Peyer's patch (tissue), 4 donors: ENCODE measurements around the gene PFKL. TPM values are rescaled to one million over a fixed set of nuclear protein-coding genes. Genes with fewer than 3 reads are reported as not detected.
A peak's percentile ranks its signal among the peaks of the same experiment; 100 is the strongest.
"Not testable (repeated sequence)": the region's sequence is repeated elsewhere in the genome, so short reads cannot be mapped to it uniquely, and the experiment has no call there.

Source experiments
- DNase-seq, 3 donors: peaks; one replicate each; pipeline ENCODE4 v3.0.0-alpha.2; 2017 to 2019
- H3K27ac ChIP-seq, 4 donors: fragments of 200-600 bp; sonication (generic); one replicate each; pipeline ENCODE4 v1.5.1; 2016 to 2019
- H3K27me3 ChIP-seq, 2 donors: fragments of 200-600 bp; sonication (generic); one replicate each; pipeline ENCODE4 v1.5.1; 2019
- H3K36me3 ChIP-seq, 3 donors: fragments of 200-600 bp; sonication (generic); one replicate each; pipeline ENCODE4 v1.5.1; 2016 to 2019
- H3K4me1 ChIP-seq, 4 donors: fragments of 200-600 bp; sonication (generic); one replicate each; pipeline ENCODE4 v1.5.1; 2016 to 2019
- H3K4me3 ChIP-seq, 4 donors: fragments of 200-600 bp; sonication (generic); 1 replicate in 3 of 4; 2 replicates in 1 of 4; pipeline ENCODE4 v1.5.1; 2016 to 2019; ENCODE audit warnings: mild to moderate bottlenecking in 1 of 4
- H3K9me3 ChIP-seq, 4 donors: fragments of 200-600 bp; sonication (generic); one replicate each; pipeline ENCODE4 v1.5.1; 2016 to 2019; ENCODE audit warnings: mild to moderate bottlenecking in 1 of 4
- CTCF ChIP-seq, 6 experiments: fragments of 450-650 bp in 4 of 6; fragments of 200-600 bp in 2 of 6; sonication (generic) in 1 of 6; IDR thresholded peaks; one replicate each; pipeline ENCODE4 v1.5.1; 2017 to 2019; ENCODE audit warnings: antibody characterized with exemption in 6 of 6, mild to moderate bottlenecking in 3 of 6, moderate library complexity in 1 of 6
- POLR2A ChIP-seq, 2 donors: fragments of 450-650 bp; IDR thresholded peaks; one replicate each; pipeline ENCODE4 v1.5.1; 2017; ENCODE audit warnings: antibody characterized with exemption in 2 of 2, mild to moderate bottlenecking in 2 of 2, moderate library complexity in 2 of 2
- total RNA-seq, 4 donors: library from RNA; depleted of rRNA; stranded (reverse); fragments of >200 nt; gene quantifications; one replicate each; pipeline ENCODE4 v1.1.0, GENCODE V29; 2016

PFKL gene
- total RNA-seq, 4 donors from 2014 or later = 192 to 404 (median 274) TPM

DNA sequence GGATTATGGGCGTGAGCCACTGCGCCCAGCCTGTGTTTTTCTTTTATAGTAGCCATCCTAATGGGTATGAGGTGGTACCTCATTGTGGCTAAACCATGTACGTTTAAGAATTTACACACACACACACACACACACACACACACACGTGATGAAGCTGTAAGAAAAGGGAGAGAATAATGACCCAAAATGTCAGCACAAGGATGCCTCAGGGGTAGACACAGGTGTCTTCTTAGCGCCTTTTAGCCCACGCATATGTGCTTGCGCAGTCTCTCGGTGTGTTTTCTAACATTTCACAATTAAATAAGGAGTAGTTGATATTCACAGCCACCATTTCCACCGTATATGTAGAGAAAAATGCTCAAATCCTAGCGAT lies 782 bp upstream of the PFKL start:
- Histone ChIP-seq H3K4me3 (peak overlapping the region; percentile 80 to 99 (median 97)), H3K27me3 (no peaks in the 10 kb centered on the region), H3K9me3 (no peaks in the 10 kb centered on the region), H3K27ac (peak overlapping the region; percentile 89 to 100 (median 95)), H3K36me3 (no peaks in the 10 kb centered on the region), H3K4me1 (peaks cover 15 to 52% (median 25%) of the 10 kb centered on the region in 4 donors)
- no peak for DNase-seq
- TF ChIP-seq CTCF (IDR thresholded peaks at IDR 0.05) (no peak), POLR2A (IDR thresholded peaks at IDR 0.05) (no peak)

GRCh38 chr21:44300262-44300959 lies 558 bp downstream of the PFKL start:
- Histone ChIP-seq H3K27ac (peak overlapping the region; percentile 89 to 100 (median 95)), H3K36me3 (no peaks in the 10 kb centered on the region), H3K9me3 (no peaks in the 10 kb centered on the region), H3K4me3 (peak overlapping the region; percentile 80 to 99 (median 97)), H3K27me3 (no peaks in the 10 kb centered on the region), H3K4me1 (peaks cover 19 to 56% (median 23%) of the 10 kb centered on the region in 4 donors)
- TF ChIP-seq POLR2A (IDR thresholded peaks at IDR 0.05) (peak; percentile 81 to 82), CTCF (IDR thresholded peaks at IDR 0.05) (no peak)
- peak; percentile 70 to 91 (median 90) for DNase-seq

- TF ChIP-seq POLR2A (IDR thresholded peaks at IDR 0.05) (no peak), CTCF (IDR thresholded peaks at IDR 0.05) (peak in 1 of 6 experiments; percentile 3)
- Histone ChIP-seq H3K27me3 (no peaks in the 10 kb centered on the region), H3K4me1 (peaks cover 19 to 63% (median 23%) of the 10 kb centered on the region in 4 donors), H3K27ac (peak overlapping the region; percentile 89 to 100 (median 95)), H3K4me3 (peak overlapping the region; percentile 80 to 99 (median 97)), H3K36me3 (peaks cover 0 to 4% (median 0%) of the 10 kb centered on the region in 3 donors), H3K9me3 (no peaks in the 10 kb centered on the region)
- DNase-seq = no peak
Observed at GRCh38 chr21:44301141-44301540, 1.3 kb downstream of the PFKL start.

DNA sequence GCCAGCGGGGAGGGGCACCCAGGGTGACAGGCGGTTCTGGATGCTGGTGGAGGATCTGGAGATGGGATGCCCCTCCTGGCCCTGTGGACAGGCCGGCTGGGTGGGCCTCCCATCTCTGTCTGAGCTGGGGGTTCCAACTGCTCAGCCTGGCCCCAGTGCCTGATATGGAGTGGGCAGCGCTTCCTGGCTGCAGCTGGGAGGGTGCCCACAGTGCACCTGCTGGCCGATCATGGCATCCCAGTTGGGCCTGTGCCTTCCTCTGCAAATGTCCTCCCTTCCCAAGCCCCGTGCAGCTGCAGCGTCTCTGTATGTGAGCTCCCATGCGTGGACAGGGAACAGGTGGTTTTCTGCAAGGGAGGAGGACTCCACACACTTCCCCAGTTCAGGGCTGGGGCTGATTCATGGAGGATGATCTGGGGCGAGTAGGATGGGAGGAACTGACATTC lies 2.1 kb downstream of the PFKL start:
- Histone ChIP-seq H3K4me1 (peaks cover 19 to 65% (median 23%) of the 10 kb centered on the region in 4 donors), H3K27me3 (no peaks in the 10 kb centered on the region), H3K4me3 (peak overlapping the region in 2 of 4 donors; percentile 95 to 99), H3K27ac (peak overlapping the region; percentile 26 to 100 (median 95)), H3K9me3 (no peaks in the 10 kb centered on the region), H3K36me3 (peaks cover 0 to 13% (median 0%) of the 10 kb centered on the region in 3 donors)
- no peak for DNase-seq
- TF ChIP-seq CTCF (IDR thresholded peaks at IDR 0.05) = peak in 4 of 6 experiments; percentile 6 to 54 (median 42)
- TF ChIP-seq POLR2A (IDR thresholded peaks at IDR 0.05) = no peak

DNA sequence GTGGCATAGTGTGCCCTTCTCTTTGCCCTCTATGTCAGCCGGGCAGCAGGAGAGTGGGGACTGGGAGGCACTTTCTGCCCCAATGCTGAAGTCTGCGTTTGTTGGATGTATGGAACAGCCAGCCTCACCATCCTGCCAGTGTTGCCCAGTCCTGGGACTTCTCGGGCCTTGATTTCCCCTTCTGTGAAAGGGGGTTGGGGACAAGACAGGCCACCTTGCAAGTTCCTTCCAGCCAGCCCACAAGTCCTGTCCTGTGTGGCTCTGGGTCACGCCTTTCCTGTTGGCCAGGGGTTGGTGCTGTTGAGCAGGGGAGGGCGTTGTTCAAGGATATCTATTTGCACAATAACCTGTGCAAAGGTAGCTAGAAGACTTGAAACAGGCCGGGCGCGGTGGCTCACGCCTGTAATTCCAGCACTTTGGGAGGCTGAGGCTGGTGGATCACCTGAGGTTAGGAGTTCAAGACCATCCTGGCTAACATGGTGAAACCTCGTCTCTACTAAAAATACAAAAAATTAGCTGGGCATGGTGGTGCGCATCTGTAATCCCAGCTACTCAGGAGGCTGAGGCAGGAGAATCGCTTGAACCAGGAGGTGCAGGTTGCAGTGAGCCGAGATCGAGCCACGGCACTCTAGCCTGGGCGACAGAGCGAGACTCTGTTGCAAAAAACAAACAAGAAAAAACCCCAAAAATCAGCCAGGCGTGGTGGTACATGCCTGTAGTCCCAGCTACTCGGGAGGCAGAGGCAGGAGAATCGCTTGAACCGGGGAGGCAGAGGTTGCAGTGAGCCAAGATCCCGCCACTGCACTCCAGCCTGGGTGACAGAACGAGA lies 2.9 kb downstream of the PFKL start:
- not testable (repeated sequence) for H3K9me3 ChIP-seq, H3K27me3 ChIP-seq
- TF ChIP-seq POLR2A (IDR thresholded peaks at IDR 0.05) (peak; percentile 70 to 83), CTCF (IDR thresholded peaks at IDR 0.05) (peak in 4 of 6 experiments; percentile 17 to 54 (median 34))
- Histone ChIP-seq H3K27ac (peak overlapping the region; percentile 26 to 100 (median 95)), H3K4me3 (peak overlapping the region in 2 of 4 donors; percentile 95 to 99), H3K4me1 (peaks cover 18 to 61% (median 21%) of the 10 kb centered on the region in 4 donors), H3K36me3 (peaks cover 0 to 21% (median 0%) of the 10 kb centered on the region in 3 donors)
- peak; percentile 31 to 89 (median 86) for DNase-seq
